ENCODE results near the gene MBD6.
A peak's percentile ranks its signal among the peaks of the same experiment; 100 is the strongest.

Gene MBD6
- 20.0 to 24.4 (median 21.4) reads per million in 4 donors for total RNA-seq

- DNase-seq = peak; percentile 83 to 94 (median 87)
Measured at GRCh38 chr12:57522011-57522886, at the start of gene MBD6. Gene MBD6 (plus strand): TSS chr12:57522824. CDS start chr12:57524304, 1,480 bp downstream.

- DNase-seq = no peak
Measured at GRCh38 chr12:57473392-57473791, 49.2 kb upstream of the MBD6 start.

GRCh38 chr12:57473886-57474285 lies 48.7 kb upstream of the MBD6 start:
- no peak for DNase-seq

- no peak for DNase-seq
Measured at GRCh38 chr12:57474430-57474829, 48.2 kb upstream of the MBD6 start.

- DNase-seq = no peak
Measured at GRCh38 chr12:57474862-57475261, 47.8 kb upstream of the MBD6 start.

- DNase-seq = no peak
Measured at GRCh38 chr12:57475271-57476161, 47.1 kb upstream of the MBD6 start.

- peak in 4 of 5 donors; percentile 32 to 81 (median 56) for DNase-seq
Measured at GRCh38 chr12:57476162-57476992, 46.2 kb upstream of the MBD6 start.

- DNase-seq = no peak
Measured at GRCh38 chr12:57476993-57477709, 45.5 kb upstream of the MBD6 start.

GRCh38 chr12:57477710-57478681 lies 44.6 kb upstream of the MBD6 start:
- DNase-seq = peak; percentile 38 to 74 (median 49)

GRCh38 chr12:57479043-57479375 lies 43.6 kb upstream of the MBD6 start:
- DNase-seq = no peak

- DNase-seq = peak in 4 of 5 donors; percentile 55 to 83 (median 58)
Measured at GRCh38 chr12:57479376-57480115, 43.1 kb upstream of the MBD6 start, which contains the start of gene ARHGAP9. Gene ARHGAP9 (minus strand): TSS chr12:57479866. CDS start chr12:57479406, 460 bp downstream.

GRCh38 chr12:57481671-57482070 lies 41.0 kb upstream of the MBD6 start:
- DNase-seq = no peak

GRCh38 chr12:57483466-57483865 lies 39.2 kb upstream of the MBD6 start:
- no peak for DNase-seq

GRCh38 chr12:57485695-57486094 lies 36.9 kb upstream of the MBD6 start:
- no peak for DNase-seq

- DNase-seq = no peak
Measured at GRCh38 chr12:57487055-57487596, 35.5 kb upstream of the MBD6 start.

GRCh38 chr12:57487597-57488401 lies 34.8 kb upstream of the MBD6 start, which contains the start of gene MARS1:
Gene MARS1 (plus strand): TSS chr12:57488068. CDS start chr12:57488091, 23 bp downstream.
- DNase-seq = peak; percentile 81 to 98 (median 90)

GRCh38 chr12:57488402-57489156 lies 34.0 kb upstream of the MBD6 start:
- DNase-seq = no peak
